GM18907 (cell line): Measurements from ENCODE around the gene SECISBP2.
"Not testable (repeated sequence)": the region's sequence is repeated elsewhere in the genome, so short reads cannot be mapped to it uniquely, and the experiment has no call there.

ENCODE experiments used
- ATAC-seq: cut with Tn5 transposase; IDR thresholded peaks from one replicate; pipeline ENCODE4 v1.9.1; 2021; ENCODE audit warnings: mild to moderate bottlenecking, moderate library complexity; ENCODE audit not compliant: unreplicated experiment

Gene SECISBP2

DNA sequence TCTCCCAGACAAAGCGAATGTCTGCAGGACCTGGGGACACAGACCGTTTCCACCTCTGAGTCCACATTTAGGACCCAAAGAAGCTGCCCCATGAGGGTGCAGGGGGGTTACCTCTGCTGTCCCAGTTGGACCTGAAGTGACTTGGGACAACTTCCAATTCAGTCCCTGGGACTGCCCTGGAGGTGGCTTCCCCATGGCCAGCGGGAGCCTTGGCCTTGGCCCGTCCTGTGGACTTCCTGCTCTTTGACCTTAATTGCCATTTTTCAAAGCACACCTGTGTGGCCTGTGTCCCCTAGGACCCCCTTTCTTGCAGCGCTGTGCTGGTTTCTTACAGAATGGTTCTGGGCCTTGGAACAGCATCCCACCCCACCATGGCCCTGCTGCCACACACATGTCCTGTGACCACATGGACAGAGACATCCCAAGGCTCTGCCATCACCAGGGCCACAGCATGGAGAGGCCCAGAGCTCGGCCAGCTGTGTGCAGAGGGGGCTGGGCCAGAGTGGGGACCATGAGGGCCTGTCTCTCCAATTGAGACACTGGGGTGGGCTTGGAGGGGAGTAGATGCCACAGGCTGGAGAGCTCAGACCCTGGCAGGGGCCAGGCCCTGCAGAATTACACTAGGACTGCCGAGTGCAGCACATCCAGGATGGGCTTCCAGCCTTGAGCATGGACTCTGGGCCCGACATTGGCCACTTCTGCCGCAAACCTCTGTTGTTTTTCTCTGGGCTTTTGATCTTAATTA lies 45.8 kb downstream of the SECISBP2 start:
- no peak for ATAC-seq

- ATAC-seq = no peak
These were observed 46.6 kb downstream of the SECISBP2 start for GRCh38 chr9:89364666-89365531.

GRCh38 chr9:89365532-89365912 lies 47.2 kb downstream of the SECISBP2 start:
- no peak for ATAC-seq

- ATAC-seq = no peak
These were observed 48.4 kb downstream of the SECISBP2 start for GRCh38 chr9:89366711-89367110.

DNA sequence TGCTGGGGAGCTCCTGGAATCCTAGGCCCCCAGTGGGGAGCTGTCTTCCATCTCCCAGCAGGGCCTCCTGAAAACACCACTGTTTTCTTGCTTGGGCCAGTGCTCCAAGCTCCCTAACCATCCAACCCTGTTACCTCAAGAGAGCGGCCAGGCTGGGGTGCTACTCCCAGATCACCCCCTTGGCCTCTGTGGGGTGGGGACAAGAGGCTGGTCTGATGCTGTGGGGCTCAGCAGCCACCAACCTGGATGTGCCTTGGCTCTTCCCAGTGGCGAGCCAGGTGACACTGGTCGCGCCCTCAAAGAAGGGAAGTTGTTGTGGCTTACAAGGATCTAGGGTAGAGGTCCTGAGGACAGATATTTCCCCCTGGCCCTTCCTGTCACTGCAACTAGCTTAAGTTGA lies 49.0 kb downstream of the SECISBP2 start:
- no peak for ATAC-seq

GRCh38 chr9:89367726-89368437 lies 49.6 kb downstream of the SECISBP2 start:
- ATAC-seq = no peak

DNA sequence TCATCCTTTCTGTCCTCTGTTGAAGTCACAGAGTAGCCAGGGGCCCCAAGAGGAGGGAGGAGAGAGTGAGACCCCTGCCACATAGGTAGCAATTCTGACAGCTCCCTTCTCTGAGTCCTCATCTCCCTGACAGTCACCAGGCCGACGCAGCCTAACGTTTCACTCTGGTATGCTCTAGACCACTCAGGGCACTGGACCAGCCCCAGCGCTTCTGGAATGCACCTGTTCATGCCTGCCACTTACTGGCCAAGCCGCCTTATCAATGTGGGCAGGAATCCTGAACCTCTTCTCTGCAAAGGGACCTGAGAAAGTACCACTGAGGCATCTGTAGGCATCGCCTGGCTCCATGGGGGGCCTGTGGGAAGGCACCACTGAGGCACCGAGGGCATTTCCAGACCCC lies 50.2 kb downstream of the SECISBP2 start:
- no peak for ATAC-seq

GRCh38 chr9:89368978-89369377 lies 50.7 kb downstream of the SECISBP2 start:
- ATAC-seq = no peak

DNA sequence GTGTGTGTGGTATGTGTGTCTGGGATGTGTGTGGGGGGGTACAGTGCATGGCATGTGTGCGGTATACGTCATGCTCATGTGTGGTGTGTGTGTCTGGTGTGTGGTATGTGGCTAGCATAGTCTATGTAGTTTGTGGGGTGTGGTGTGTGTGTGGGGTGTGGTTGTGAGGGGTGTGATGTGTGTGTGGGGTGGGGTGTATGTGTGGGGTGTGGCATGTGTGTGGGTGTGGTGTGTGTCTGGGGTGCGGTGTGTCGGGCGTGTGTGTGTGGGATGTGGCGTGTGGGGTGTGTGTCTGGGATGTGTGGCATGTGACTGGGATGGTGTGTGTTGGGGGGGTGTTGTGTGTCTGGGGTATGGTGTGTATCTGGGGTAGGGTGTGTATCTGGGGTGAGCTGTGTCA lies 52.3 kb downstream of the SECISBP2 start:
- ATAC-seq = no peak

DNA sequence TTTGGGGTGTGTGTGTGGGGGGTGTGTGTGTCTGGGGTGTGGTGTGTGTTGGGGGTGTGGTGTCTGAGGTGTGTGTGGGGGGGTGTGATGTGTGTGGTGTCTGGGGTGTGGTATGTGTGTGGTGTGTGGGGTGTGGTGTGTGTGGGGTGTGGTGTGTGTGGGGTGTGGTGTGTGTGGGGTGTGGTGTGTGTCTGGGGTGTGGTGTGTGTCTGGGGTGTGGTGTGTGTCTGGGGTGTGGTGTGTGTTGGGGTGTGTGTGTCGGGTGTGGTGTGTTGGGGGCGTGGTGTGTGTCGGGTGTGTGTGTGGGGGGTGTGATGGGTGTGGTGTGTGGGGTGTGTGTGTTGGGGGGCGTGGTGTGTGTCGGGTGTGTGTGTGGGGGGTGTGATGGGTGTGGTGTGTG lies 53.5 kb downstream of the SECISBP2 start:
- ATAC-seq = not testable (repeated sequence)

DNA sequence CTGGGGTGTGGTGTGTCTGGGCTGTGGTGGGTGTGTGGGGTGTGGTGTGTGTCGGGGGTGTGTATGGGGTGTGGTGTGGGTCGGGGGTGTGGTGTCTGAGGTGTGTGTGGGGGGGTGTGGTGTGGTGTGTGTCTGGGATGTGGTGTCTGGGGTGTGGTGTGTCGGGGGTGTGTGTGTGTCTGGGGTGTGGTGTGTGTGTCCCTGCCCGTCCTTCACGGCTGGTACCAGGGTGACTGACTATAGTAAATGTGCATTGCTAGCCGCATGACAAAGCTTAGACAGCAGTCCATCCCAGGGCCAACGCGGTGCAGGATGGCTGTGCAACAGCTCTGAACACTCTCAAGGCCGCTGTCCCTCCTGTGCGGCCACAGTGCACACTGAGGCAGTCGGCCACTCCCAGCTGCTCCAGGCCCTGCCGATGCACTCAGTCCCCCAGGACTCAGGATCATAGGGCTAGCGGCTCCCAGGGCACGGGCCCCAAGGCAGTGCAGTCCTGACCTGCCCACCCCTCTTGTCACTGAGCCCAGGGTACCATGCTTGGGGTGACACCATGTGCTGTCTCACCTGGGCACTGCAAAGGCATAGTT lies 54.0 kb downstream of the SECISBP2 start:
- no peak for ATAC-seq

DNA sequence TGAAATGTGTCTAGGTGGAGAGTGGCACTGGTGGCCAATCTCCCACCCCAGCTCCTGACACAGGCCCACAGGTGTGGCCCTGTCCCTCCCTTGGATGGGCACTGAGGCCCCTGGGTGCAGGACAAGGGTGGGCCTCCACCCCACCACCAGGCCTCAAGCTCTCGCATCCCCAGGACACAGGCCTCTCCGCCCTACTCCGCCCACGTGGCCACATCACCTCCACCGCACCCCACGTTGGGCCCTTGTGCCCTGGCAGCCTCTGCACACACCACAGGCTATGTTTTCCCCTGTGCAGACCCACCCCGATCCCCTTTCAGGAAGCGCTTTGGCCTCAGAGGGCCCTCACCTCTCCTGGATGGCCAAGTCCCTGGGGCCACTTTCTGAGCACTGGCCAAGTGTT lies 54.7 kb downstream of the SECISBP2 start:
- ATAC-seq = no peak

DNA sequence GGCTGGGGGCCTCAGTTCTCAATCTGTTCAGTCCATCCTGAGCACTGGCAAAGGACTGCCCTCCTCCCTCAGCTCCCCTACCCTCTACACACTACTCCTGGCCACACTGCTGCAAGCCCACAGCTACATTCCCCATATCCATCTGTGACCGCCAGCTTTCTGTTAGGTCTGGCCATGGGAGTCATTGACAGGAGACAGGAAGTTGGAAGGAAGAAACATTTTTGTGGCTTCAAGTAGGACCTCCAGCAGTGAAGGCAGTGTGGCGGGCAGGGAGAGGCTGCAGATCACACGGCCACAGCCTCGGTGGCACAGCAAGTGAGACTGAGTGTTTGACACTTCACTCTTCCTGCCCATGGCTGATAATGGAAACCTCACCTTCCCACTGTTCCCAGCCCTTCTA lies 55.9 kb downstream of the SECISBP2 start:
- no peak for ATAC-seq

DNA sequence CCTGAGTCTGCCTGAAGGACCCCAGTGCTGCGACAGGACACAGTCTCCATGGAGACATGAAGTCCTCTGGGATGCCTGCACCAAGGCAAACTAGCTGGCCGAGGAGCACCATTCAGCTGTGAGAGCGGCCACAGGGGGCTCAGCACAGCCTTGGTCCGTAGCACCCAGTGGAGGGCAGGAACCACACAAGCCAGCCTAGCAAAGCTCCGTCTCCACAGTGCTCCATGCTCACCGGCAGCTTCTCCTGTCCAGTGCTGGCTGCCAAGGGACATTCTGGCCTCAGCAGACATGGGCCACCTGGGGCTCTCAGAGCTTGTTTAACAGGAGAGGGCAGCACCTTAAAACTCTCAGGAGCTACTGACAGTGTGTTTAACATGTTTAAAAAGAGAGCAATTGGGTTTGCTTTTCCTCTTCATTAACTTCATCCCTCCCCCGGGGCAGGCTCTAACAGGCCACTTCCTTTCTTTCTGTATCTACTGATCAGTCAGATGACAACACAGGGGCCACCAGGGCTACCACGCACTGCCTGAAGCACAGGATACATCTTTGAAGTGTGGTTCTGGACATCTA lies 57.0 kb downstream of the SECISBP2 start:
- ATAC-seq = peak; percentile 79

GRCh38 chr9:89376286-89376685 lies 58.0 kb downstream of the SECISBP2 start:
- ATAC-seq = no peak

DNA sequence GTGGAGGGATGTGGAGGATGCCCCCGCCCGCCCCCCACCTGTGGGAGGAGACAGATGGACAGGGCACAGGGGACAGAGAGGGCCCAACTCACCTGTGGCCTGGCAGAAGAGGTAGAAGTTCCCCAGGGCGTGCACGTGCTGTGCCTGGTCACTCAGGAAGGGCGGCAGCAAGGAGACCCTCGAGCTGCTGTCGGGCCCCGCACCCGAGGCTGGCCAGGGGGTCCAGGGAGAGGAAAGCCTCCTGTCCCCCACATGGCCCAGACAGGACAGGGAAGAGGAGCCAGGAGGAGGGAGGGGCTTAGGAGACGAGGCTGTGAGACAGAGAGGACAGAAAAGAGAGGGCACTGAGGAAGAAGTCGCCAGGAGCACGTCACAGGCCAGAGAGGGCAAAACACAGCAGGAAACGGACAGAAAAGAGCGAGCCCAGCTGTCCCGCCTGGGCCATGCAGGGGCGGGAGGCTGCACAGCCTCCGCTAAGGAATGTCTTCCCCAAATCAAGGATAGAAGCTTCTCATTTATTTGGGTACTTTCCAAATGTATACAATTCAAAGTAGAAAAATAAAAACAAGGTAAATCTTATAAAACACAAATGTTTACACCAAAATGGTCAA lies 58.5 kb downstream of the SECISBP2 start:
- no peak for ATAC-seq

DNA sequence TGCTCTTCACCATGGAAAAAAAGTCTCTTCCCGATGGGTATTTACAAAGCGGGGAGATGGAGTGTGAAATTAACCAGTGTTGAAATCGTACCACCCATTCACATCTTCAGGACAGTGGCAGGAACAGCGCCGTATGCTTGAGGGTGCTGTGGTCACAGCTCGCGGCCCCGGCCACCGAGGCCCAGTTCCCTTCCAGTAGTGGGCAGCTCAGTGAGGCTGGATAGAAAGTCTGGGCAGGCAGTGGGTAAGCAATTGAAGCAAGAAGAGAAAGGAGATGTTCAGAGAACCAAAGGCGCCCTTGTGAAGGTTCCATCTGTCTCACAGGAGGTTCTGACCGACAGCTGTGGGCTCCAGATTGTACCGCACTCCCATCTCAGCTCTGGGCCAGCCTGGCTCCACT lies 59.1 kb downstream of the SECISBP2 start:
- ATAC-seq = no peak

- no peak for ATAC-seq
These were observed 60.2 kb downstream of the SECISBP2 start for GRCh38 chr9:89378541-89378940.

DNA sequence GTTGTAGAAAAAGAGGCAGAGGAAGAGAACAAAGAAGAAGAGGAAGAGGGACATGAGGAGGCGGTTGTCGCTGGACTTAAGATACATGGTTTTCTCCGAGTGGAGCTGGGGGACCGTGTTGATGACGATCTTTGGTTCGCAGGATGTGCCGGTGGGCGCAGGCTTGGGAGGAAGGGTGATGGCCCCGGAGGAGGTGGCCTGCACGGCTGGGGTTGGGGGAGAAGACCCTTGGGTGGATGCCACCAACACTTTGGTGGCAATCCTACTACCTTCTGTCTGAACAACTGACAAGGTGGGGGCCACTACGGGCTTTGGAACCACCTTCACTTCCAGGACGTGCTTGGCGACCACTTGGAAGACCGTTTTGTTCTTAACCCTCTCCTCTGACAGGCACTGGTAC lies 60.7 kb downstream of the SECISBP2 start:
- ATAC-seq = no peak

DNA sequence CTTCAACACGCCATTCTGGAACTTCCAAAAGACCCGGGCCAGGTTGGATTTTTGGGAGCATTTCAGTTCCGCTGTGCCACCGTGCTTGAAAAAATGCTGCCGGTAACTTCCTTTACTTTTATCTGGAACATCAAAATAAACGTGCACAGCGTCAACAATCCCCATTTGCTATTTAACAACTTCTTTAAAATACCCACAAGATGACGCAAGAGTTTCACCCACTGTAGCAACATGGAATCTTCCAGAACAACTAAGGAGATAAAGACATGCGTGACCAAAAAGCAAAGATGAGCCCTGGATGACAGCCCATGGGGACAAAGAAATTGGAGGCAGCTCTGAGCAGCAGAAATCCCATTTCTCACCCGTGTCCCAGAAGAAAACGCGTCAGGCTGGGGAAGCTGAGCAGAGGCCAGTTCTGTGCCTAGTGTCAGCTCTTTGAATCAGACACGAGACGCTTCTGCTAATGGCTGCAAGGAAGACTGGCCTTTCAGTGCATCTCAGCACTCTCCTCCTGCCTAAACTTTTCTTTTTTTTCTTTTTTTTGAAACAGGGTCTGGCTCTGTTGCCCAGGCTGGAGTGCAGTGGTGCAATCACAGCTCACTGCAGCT lies 61.3 kb downstream of the SECISBP2 start:
- no peak for ATAC-seq
